MCF 10A (cell line): ENCODE measurements around the gene FLYWCH1. TPM values are rescaled to one million over a fixed set of nuclear protein-coding genes. Genes with fewer than 3 reads are reported as not detected.

Experiments used
- BruUV-seq: library from RNA; stranded (reverse); fragments of 400-500 nt; replicated peaks from 2 replicates; lab custom pipeline; 2021; lab: Mats Ljungman, UMichigan
- CTCF ChIA-PET: fragments of 300-600 bp; sonication (Branson Sonifier 250); formaldehyde crosslinking; extraction: SDS; loops from one replicate; lab custom pipeline; 2021; ENCODE audit warnings: antibody characterized with exemption, inconsistent platforms; lab: Yijun Ruan, JAX
- POLR2A ChIA-PET: fragments of 300-600, 350-650 bp; sonication (Branson Sonifier 250); formaldehyde crosslinking; extraction: SDS; loops from one replicate; lab custom pipeline; 2020; ENCODE audit warnings: antibody characterized with exemption, inconsistent platforms; lab: Yijun Ruan, JAX
- DNase-seq: peaks from one replicate; pipeline ENCODE4 v3.0.0-alpha.2; 2018; ENCODE audit not compliant: unreplicated experiment
- H3K27ac Mint-ChIP-seq: one replicate; pipeline ENCODE4 v1.8.0; 2022; ENCODE audit warnings: mild to moderate bottlenecking, low read depth, mixed read lengths; ENCODE audit not compliant: unreplicated experiment
- H3K27me3 Mint-ChIP-seq: one replicate; pipeline ENCODE4 v1.8.0; 2022; ENCODE audit warnings: mixed read lengths; ENCODE audit not compliant: insufficient read depth, unreplicated experiment
- H3K36me3 Mint-ChIP-seq: one replicate; pipeline ENCODE4 v1.8.0; 2022; ENCODE audit warnings: mild to moderate bottlenecking, moderate library complexity, mixed read lengths; ENCODE audit not compliant: insufficient read depth, unreplicated experiment
- H3K4me1 Mint-ChIP-seq: one replicate; pipeline ENCODE4 v1.8.0; 2022; ENCODE audit warnings: mixed read lengths; ENCODE audit not compliant: insufficient read depth, unreplicated experiment
- H3K4me3 Mint-ChIP-seq: one replicate; pipeline ENCODE4 v1.8.0; 2022; ENCODE audit warnings: mild to moderate bottlenecking, moderate library complexity, mixed read lengths; ENCODE audit not compliant: unreplicated experiment
- H3K9me3 Mint-ChIP-seq: one replicate; pipeline ENCODE4 v1.8.0; 2022; ENCODE audit warnings: mixed read lengths; ENCODE audit not compliant: unreplicated experiment
- intact Hi-C: fragments of 100-400 bp; cut with micrococcal nuclease; formaldehyde crosslinking; loops from 2 replicates; pipeline ENCODE4 v1.14.1; 2022
- total RNA-seq: library from RNA; stranded (reverse); gene quantifications from 2 replicates; pipeline ENCODE4 v1.2.3, GENCODE V29; 2022
- TF ChIP-seq, protein P1 (sequence below): fragments of 200-600 bp; IDR thresholded peaks from one replicate; pipeline ENCODE4 v1.8.0; 2022; ENCODE audit warnings: antibody characterized with exemption, mild to moderate bottlenecking; ENCODE audit not compliant: unreplicated experiment

Gene FLYWCH1
- total RNA-seq, 1 experiment from 2014 or later = 76.3 TPM

DNA sequence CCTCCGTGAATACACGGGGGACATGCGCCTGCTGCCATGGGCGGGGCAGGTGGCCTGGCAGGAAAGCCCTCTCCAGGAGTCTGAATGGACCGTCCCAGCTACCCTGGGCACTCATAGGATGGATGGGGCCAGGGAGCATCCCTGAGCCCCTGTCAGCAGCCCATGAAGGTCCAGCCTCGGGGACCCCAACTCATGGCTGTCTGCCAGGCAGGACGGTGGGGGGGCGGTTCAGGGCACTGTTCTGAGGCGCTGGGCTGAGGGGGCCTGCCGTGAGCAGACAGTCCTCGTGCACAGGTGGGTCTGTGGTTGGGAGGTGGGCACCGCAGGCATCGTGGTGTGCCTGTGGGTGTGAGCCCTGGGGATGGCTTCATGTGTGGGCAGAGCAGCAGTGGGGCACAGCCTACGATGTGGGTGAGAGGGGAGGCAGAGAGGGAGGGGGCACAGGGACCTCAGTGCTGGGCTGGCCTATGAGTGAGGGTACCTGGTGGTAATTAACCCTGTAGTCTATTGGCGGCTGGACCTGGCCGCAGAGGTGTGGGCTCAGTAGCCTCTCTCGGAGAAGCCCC is 75.0 kb downstream of the FLYWCH1 start:
- H3K36me3 Mint-ChIP-seq = no peaks in the 10 kb centered on the region
- DNase-seq = no peak
- ChIA-PET CTCF (interaction anchor here (0.7 kb wide), 2 partner anchors 8 to 36 kb away, joined by 4 read pairs; no protein-coding TSS in a partner anchor), POLR2A (no interaction called here)
- no TSS peak for BruUV-seq
- H3K4me1 Mint-ChIP-seq = peaks cover 3% of the 10 kb centered on the region
- no peak overlapping the region for H3K27ac Mint-ChIP-seq
- no peaks in the 10 kb centered on the region for H3K9me3 Mint-ChIP-seq
- no peak overlapping the region for H3K4me3 Mint-ChIP-seq
- H3K27me3 Mint-ChIP-seq = no peaks in the 10 kb centered on the region
- TF ChIP-seq, protein P1, sequence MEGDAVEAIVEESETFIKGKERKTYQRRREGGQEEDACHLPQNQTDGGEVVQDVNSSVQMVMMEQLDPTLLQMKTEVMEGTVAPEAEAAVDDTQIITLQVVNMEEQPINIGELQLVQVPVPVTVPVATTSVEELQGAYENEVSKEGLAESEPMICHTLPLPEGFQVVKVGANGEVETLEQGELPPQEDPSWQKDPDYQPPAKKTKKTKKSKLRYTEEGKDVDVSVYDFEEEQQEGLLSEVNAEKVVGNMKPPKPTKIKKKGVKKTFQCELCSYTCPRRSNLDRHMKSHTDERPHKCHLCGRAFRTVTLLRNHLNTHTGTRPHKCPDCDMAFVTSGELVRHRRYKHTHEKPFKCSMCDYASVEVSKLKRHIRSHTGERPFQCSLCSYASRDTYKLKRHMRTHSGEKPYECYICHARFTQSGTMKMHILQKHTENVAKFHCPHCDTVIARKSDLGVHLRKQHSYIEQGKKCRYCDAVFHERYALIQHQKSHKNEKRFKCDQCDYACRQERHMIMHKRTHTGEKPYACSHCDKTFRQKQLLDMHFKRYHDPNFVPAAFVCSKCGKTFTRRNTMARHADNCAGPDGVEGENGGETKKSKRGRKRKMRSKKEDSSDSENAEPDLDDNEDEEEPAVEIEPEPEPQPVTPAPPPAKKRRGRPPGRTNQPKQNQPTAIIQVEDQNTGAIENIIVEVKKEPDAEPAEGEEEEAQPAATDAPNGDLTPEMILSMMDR = no peak
- intact Hi-C loops = no loop called here

DNA sequence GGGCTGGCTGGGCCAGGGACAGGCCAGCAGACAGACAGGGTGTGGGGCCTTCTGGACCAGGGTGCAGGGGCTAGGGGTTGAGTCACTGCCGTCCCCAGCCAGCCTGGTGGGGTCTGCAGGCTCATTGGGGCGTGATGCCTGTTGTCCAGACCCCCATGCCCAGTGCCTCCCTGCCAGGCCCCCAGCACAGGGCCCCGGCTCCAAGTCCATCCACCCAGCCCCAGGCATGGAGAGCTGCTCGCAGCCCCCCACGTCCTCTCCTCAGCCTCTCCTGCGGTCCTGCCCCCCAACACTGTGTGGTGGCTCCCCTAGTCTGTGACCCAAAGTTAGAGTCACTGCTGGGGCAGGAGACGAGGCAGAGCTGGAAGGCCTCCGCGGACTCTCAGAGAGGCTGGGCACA is 75.6 kb downstream of the FLYWCH1 start:
- Mint-ChIP-seq H3K9me3 (no peaks in the 10 kb centered on the region), H3K4me1 (no peaks in the 10 kb centered on the region), H3K4me3 (no peak overlapping the region), H3K36me3 (no peaks in the 10 kb centered on the region), H3K27ac (no peak overlapping the region), H3K27me3 (no peaks in the 10 kb centered on the region)
- POLR2A ChIA-PET = no interaction called here
- CTCF ChIA-PET = no interaction called here
- BruUV-seq = no TSS peak
- TF ChIP-seq, protein P1 = no peak
- intact Hi-C loops = no loop called here
- DNase-seq = no peak

DNA sequence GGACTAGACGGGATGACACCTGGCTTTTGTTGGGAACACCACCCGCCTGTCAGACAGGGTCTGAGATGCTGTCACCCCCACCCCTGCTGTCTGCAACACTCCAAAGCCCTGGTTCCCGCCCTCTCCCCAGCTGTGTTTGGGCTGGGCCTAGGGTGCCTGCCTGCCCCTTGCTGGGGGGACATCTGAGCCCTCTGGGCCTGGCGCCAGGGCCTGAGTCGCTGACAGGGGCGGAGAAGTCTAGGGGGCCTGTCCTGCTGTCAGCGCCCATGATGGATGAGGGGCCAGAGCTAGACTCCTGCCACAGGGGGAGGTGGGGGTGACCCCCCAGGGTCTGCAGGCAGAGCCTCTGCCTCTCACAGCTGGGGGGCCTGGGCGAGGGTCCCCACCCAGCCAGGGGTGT is 76.1 kb downstream of the FLYWCH1 start:
- BruUV-seq = no TSS peak
- no peaks in the 10 kb centered on the region for H3K27me3 Mint-ChIP-seq
- POLR2A ChIA-PET = no interaction called here

GRCh38 chr16:2988590-2989099 is 76.9 kb downstream of the FLYWCH1 start:
- Mint-ChIP-seq H3K4me3 (no peak overlapping the region), H3K9me3 (no peaks in the 10 kb centered on the region), H3K4me1 (peaks cover 6% of the 10 kb centered on the region), H3K36me3 (no peaks in the 10 kb centered on the region), H3K27me3 (no peaks in the 10 kb centered on the region), H3K27ac (no peak overlapping the region)
- TF ChIP-seq, protein P1 = no peak
- intact Hi-C loops = no loop called here
- DNase-seq = no peak
- ChIA-PET POLR2A (no interaction called here), CTCF (interaction anchor here (1.0 kb wide), 1 partner anchor 39 kb away, joined by 4 read pairs; no protein-coding TSS in a partner anchor)
- BruUV-seq = no TSS peak

More for the DNA sequence above, 76.1 kb downstream of the FLYWCH1 start:
- Mint-ChIP-seq H3K4me1 (peaks cover 4% of the 10 kb centered on the region), H3K36me3 (no peaks in the 10 kb centered on the region), H3K4me3 (no peak overlapping the region), H3K27ac (no peak overlapping the region), H3K9me3 (no peaks in the 10 kb centered on the region)
- intact Hi-C loops = no loop called here
- TF ChIP-seq, protein P1 = no peak
- CTCF ChIA-PET = interaction anchor here (1.0 kb wide), 1 partner anchor 40 kb away, joined by 4 read pairs; no protein-coding TSS in a partner anchor
- no peak for DNase-seq
